Measurements from ENCODE around the gene LSM14A.
"Not testable (repeated sequence)": the region's sequence is repeated elsewhere in the genome, so short reads cannot be mapped to it uniquely, and the experiment has no call there.

Gene LSM14A

DNA sequence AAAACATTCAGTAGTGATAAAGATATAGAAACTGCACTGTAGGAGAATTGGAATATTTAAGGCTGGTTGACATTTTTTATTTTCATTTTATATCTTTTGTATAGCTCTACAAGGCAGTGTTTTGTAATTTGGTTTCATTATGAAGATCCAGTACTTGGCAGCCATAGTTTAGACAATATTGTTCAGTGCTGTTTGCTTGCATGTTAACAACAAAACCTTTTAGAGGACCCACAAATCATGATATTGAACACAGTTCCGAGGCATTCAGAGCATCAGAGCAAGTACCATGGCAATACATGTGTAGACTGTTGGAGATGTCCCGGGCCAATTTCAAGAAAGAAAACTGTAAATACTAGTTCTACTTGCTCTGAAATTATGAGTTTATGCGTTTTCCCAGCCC lies 56.5 kb downstream of the LSM14A start:
- DNase-seq: peak in 1 of 51 donors; percentile 15

- DNase-seq: no peak
These were observed 57.4 kb downstream of the LSM14A start for GRCh38 chr19:34229721-34230120.

- peak in 14 of 51 donors; percentile 10 to 54 (median 27) for DNase-seq
These were observed 58.5 kb downstream of the LSM14A start for GRCh38 chr19:34230820-34231219.

- DNase-seq: no peak
These were observed 59.1 kb downstream of the LSM14A start for GRCh38 chr19:34231439-34231838.

DNA sequence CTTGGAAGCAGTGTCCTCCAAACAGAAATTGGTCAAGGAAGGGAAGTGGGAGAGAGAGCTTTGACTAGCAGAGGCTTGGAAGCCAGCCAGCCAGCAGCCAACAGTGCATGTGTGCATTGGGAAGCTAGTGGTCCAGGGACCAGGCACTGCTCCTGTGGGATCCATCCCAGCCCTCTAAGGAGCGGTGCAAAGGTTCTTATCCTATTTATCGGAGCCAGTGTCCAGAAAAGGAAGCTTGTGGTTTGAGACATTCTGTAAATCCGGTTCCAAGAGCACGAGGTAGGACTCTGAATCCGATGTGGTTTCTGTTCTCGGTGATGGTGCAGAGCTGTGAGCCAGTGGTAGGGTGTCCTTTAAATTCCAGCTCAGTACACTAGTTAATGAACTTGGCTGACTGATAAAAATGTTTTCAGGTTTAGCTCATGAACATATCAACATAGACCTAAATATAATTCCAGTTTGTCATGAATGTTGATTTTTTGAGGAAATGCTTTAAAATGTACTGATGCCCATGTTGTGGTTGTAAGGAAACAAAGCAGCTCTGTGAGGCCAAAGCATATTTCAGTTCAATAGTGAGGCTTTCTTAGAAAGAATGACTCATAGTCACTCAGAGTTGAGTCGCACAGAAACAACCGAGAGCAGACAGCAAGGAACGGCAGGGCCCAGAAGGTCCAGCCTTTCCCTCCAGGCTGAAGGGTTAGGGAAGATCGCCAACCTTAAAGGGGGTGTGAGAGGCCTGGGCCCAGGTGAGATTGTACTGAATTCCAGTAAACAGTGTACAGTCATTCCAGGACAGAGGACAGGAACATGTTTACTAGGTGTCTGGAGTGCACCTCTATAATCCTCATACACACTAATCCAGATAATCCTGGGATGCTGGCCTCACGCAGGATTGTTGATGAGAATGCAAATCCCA lies 60.5 kb downstream of the LSM14A start:
- DNase-seq: peak in 31 of 51 donors; percentile 2 to 63 (median 31)

- DNase-seq: no peak
These were observed 63.2 kb downstream of the LSM14A start for GRCh38 chr19:34235425-34235940.

- no peak for DNase-seq
These were observed 64.0 kb downstream of the LSM14A start for GRCh38 chr19:34236035-34236987.

DNA sequence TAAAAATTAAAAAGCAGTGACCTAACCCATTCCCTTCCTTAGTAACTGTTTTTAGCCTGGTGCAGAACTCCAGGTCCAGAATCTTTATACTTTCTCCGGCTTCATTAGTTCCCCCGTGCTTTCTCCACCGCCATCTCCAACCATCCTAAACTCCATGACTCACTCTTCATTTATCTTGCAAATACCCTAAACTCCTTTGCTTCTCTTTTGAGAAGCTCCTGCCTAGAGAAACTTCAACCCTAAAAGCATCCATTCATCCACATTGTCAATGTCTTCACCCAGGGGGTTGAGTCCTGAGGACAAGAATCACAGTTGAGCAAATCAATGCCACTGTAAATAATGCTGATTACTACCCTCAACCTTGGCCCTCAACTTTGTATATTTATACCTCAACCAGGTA lies 65.0 kb downstream of the LSM14A start:
- no peak for DNase-seq

GRCh38 chr19:34237939-34238338 lies 65.6 kb downstream of the LSM14A start:
- DNase-seq: no peak

GRCh38 chr19:34241513-34242337 lies 69.4 kb downstream of the LSM14A start:
- no peak for DNase-seq

DNA sequence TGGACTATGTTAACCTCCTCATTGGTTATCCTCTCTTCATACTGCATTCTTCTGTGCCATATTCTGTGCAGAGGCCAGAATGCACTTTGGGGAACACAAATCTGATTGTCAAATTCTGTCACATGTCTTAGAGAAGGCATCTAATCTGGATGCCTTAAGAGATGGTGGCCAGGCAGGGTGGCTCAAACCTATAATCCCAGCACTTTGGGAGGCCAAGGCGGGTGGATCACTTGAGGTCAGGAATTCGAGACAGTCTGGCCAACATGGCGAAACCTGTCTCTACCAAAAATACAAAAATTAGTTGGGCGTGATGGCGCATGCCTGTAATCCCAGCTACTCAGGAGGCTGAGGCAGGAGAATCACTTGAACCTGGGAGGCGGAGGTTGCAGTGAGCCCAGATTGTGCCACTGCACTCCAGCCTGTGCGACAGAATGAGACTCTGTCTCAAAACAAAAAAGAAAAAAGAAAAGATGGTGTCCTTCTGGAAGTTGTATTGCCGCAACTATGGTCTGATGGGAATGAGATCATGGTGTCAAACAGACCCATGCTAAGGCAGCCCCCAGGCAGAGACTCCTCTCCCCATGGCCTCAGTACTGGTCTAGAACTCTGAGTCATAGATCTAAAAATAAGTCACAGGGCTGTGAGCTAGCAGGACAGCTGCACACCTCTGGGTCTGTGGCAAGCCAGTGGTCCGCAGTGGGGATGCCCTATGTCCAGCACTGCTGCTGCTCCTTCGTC lies 71.0 kb downstream of the LSM14A start:
- not testable (repeated sequence) for DNase-seq

- DNase-seq: no peak
These were observed 71.7 kb downstream of the LSM14A start for GRCh38 chr19:34243876-34244578.

- no peak for DNase-seq
These were observed 72.5 kb downstream of the LSM14A start for GRCh38 chr19:34244611-34245299.

- DNase-seq: no peak
These were observed 74.0 kb downstream of the LSM14A start for GRCh38 chr19:34246340-34246739.

- DNase-seq: no peak
These were observed 76.6 kb downstream of the LSM14A start for GRCh38 chr19:34248941-34249340.

- not testable (repeated sequence) for DNase-seq
These were observed 80.9 kb downstream of the LSM14A start for GRCh38 chr19:34253167-34253566.

GRCh38 chr19:34253681-34254045 lies 81.4 kb downstream of the LSM14A start:
- not testable (repeated sequence) for DNase-seq

DNA sequence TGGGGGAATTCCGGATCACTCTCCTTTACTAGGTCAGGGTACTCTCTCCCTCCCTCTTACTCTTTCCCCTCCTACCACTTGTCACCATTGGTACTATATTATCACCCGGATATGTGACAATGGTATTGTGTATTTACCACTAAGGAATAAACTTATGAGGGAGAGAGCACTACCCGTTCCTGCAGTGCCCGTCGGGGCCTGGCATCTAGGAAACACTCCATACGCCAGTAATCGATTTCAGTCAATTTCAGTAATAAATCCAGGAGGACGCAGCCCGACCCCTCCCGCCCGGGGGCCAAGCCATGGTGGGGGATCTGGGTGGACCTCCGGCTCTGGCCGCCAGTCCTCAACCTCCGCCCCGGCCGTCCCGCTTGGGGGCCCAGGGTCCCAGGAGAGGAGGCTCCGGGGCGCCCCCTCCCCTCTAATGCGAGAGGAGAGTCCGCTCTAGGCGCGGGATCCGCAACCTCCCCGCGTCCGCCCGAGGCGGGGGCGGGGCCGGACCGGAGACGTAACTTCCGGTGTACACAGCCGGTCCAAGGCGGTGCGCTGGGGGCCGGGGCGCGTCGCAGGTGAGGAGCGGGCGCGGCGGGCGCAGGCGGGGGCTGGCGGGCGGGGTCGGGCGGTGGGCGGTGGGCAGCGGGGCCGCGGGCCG lies 81.9 kb downstream of the LSM14A start, which contains the start of gene GARRE1:
Gene GARRE1 (plus strand): TSS at position 509 of the 652 bp plus-strand sequence. CDS start 45,920 bp downstream, outside the sequence.
- DNase-seq: peak; percentile 23 to 92 (median 75)

Data from hypothalamus (tissue), 51 donors.